CD8-positive, alpha-beta memory T cell (primary cell): ENCODE measurements around the gene MMEL1. TPM values are rescaled to one million over a fixed set of nuclear protein-coding genes. Genes with fewer than 3 reads are reported as not detected.

Experiments used
- CTCF ChIA-PET: fragments of 350-600 bp; sonication (Branson Sonifier 250); formaldehyde crosslinking; loops from one replicate; lab custom pipeline; 2021; ENCODE audit warnings: antibody characterized with exemption; lab: Charles Lee
- POLR2A ChIA-PET: fragments of 350-600 bp; sonication (Branson Sonifier 250); formaldehyde crosslinking; loops from one replicate; lab custom pipeline; 2021; ENCODE audit warnings: antibody characterized with exemption; lab: Charles Lee
- DNase-seq, 5 donors: peaks; one replicate each; pipeline versions ENCODE4 v3.0.0 to v3.0.0-alpha.2; 2020 to 2022; ENCODE audit warnings: mixed read lengths in 1 of 5
- H3K27ac ChIP-seq: one replicate; pipeline ENCODE4 v1.7.0; 2013; ENCODE audit warnings: low read depth, mild to moderate bottlenecking, low read length, moderate library complexity
- H3K27me3 ChIP-seq: 2 replicates; pipeline ENCODE4 v1.7.0; 2013; ENCODE audit warnings: low read length, mild to moderate bottlenecking; ENCODE audit not compliant: insufficient read depth, poor library complexity, severe bottlenecking
- H3K36me3 ChIP-seq: 2 replicates; pipeline ENCODE4 v1.7.0; 2013; ENCODE audit warnings: mild to moderate bottlenecking, low read length, moderate library complexity; ENCODE audit not compliant: insufficient read depth
- H3K4me1 ChIP-seq: 2 replicates; pipeline ENCODE4 v1.7.0; 2013; ENCODE audit warnings: mild to moderate bottlenecking, low read length, moderate library complexity; ENCODE audit not compliant: insufficient read depth
- H3K4me3 ChIP-seq: 2 replicates; pipeline ENCODE4 v1.7.0; 2013; ENCODE audit warnings: mild to moderate bottlenecking, low read length
- H3K9me3 ChIP-seq: 2 replicates; pipeline ENCODE4 v1.7.0; 2013; ENCODE audit warnings: mild to moderate bottlenecking, low read length
- H3K27ac Mint-ChIP-seq, 8 donors: one replicate each; pipeline ENCODE4 v1.8.0; 2020 to 2021; ENCODE audit warnings: mixed read lengths in 8 of 8, mild to moderate bottlenecking in 6 of 8, inconsistent platforms in 3 of 8, moderate library complexity in 3 of 8
- H3K27me3 Mint-ChIP-seq, 2 donors: one replicate each; pipeline ENCODE4 v1.8.0; 2020 to 2021; ENCODE audit warnings: mixed read lengths in 2 of 2, mild to moderate bottlenecking in 1 of 2, moderate library complexity in 1 of 2
- H3K36me3 Mint-ChIP-seq, 3 donors: one replicate each; pipeline ENCODE4 v1.8.0; 2020 to 2021; ENCODE audit warnings: mixed read lengths in 3 of 3, inconsistent platforms in 1 of 3, mild to moderate bottlenecking in 1 of 3
- H3K4me1 Mint-ChIP-seq, 3 donors: one replicate each; pipeline ENCODE4 v1.8.0; 2020 to 2021; ENCODE audit warnings: mixed read lengths in 3 of 3, inconsistent platforms in 1 of 3, mild to moderate bottlenecking in 1 of 3
- H3K4me3 Mint-ChIP-seq, 7 donors: one replicate each; pipeline ENCODE4 v1.8.0; 2020 to 2021; ENCODE audit warnings: mixed read lengths in 7 of 7, mild to moderate bottlenecking in 6 of 7, moderate library complexity in 4 of 7, inconsistent platforms in 2 of 7
- H3K9me3 Mint-ChIP-seq, 5 donors: one replicate each; pipeline ENCODE4 v1.8.0; 2020 to 2022; ENCODE audit warnings: mixed read lengths in 5 of 5, mild to moderate bottlenecking in 3 of 5, moderate library complexity in 2 of 5, inconsistent platforms in 1 of 5
- polyA plus RNA-seq: library from polyadenylated mRNA; unstranded; fragments of 300-500 nt; fragmentation: Illumina TruSeq; gene quantifications from one replicate; pipeline ENCODE4 v1.2.3, GENCODE V29; 2021
- total RNA-seq, 2 experiments: library from RNA; stranded (reverse); gene quantifications; one replicate each; pipeline ENCODE4 v1.2.3, GENCODE V29; 2021

The MMEL1 gene
- total and polyA plus RNA-seq, 3 experiments from 2014 or later, result 0.44 to 6.8 TPM; not detected in 1

DNA sequence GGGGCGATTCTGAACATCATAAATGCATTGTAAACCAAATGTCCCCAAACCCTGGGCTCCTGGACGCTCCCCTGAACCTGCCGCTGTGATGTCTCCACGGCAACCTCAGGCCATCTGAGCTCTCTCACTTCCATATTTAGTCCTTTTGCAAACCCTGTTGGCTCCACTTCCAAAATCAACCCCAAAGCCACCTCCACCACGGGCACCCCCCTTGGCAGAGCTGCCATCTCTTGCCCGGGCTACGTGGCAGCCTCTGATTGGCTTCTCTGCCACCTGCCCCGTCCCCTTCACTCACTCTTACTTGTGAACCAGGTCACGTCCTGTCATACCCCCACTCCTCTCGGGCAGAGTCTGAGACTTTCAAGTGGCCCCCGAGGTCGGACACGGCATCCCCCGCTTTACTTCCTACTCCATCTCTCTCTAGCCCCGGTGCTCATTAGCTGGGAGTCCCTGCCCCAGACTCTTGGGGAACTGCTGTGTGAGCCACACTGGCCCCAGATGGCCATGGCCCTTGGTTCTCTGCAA is 30.4 kb downstream of the MMEL1 start:
- Histone ChIP-seq H3K9me3 (no peaks in the 10 kb centered on the region), H3K36me3 (no peaks in the 10 kb centered on the region), H3K27ac (no peak overlapping the region), H3K4me1 (no peaks in the 10 kb centered on the region), H3K4me3 (no peak overlapping the region), H3K27me3 (no peaks in the 10 kb centered on the region)
- H3K4me1 Mint-ChIP-seq, result no peaks in the 10 kb centered on the region
- H3K4me3 Mint-ChIP-seq, result no peak overlapping the region
- H3K27ac Mint-ChIP-seq, result no peak overlapping the region
- peaks cover 0 to 4% (median 3%) of the 10 kb centered on the region in 5 donors for H3K9me3 Mint-ChIP-seq
- ChIA-PET POLR2A (no interaction called here), CTCF (no interaction called here)
- H3K27me3 Mint-ChIP-seq, result peaks cover 3 to 5% of the 10 kb centered on the region in 2 donors
- H3K36me3 Mint-ChIP-seq, result no peaks in the 10 kb centered on the region
- no peak for DNase-seq

DNA sequence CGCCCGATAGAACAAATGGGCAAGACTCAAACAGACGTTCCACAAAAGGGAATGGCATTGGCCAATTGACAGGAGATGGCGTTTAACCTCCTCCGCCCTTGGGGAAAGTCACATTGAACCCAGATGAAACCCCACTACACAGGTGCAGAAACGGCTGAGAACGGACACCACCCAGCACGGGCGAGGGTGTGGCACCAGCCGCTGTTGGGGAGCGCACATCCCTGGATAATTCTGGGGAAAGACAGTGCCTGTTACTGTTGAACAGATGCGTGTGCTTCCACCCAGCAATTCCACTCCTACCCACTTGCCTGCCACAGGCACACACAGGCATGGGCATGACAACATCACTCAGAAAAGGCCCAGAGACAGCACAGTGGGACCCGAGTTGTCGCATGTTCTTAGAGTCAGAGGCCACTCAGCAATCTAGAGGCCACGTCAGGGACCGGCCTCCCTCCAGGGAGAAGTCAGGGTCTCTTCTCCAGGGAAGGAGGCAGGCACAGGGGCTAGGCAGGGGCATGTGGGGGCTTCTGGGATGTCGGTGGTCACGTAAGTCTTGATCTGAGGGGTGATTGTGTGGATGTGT is 31.0 kb downstream of the MMEL1 start:
- Histone ChIP-seq H3K9me3 (no peaks in the 10 kb centered on the region), H3K27me3 (no peaks in the 10 kb centered on the region), H3K27ac (no peak overlapping the region), H3K36me3 (no peaks in the 10 kb centered on the region), H3K4me3 (no peak overlapping the region), H3K4me1 (no peaks in the 10 kb centered on the region)
- Mint-ChIP-seq H3K9me3 (peaks cover 0 to 4% (median 3%) of the 10 kb centered on the region in 5 donors), H3K4me3 (no peak overlapping the region), H3K4me1 (no peaks in the 10 kb centered on the region), H3K27ac (peak overlapping the region in 1 of 8 donors; percentile 4), H3K36me3 (no peaks in the 10 kb centered on the region), H3K27me3 (peaks cover 4 to 5% of the 10 kb centered on the region in 2 donors)
- DNase-seq, result no peak
- ChIA-PET CTCF (no interaction called here), POLR2A (no interaction called here)

DNA sequence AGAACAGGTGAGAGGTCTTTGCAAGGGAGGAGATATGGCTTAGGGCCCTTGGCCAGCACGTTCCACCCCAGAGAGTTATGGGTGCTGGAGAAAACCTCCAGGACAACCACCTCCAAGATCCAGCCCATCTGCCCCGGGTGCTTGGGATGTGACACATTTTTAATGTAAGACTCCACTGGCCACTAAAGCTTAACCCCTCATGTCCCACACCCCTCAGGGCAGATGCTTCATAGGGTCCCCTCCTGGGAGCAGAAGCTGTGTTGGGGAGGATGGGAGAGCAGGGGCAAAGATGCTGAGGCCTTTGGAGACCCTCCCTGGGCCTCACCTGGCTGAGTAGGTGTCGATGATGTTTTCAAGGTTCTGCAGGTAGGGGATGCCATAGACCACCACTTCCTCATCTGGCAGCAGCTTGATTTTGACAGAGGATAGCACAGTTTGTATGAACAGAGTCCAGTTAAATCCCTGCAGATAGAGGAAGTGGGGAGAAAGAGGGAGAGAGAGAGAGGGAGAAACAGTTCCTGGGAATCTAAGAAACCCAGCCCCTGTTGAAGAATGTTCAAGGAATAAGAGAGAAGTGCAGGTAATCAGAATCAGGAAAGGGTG is 34.4 kb downstream of the MMEL1 start:
- H3K9me3 ChIP-seq, result no peaks in the 10 kb centered on the region
- H3K27ac ChIP-seq, result no peak overlapping the region
- CTCF ChIA-PET, result no interaction called here
- H3K27ac Mint-ChIP-seq, result peak overlapping the region in 1 of 8 donors; percentile 7
- H3K9me3 Mint-ChIP-seq, result peaks cover 0 to 4% (median 3%) of the 10 kb centered on the region in 5 donors
- no peak overlapping the region for H3K4me3 ChIP-seq
- no peaks in the 10 kb centered on the region for H3K36me3 Mint-ChIP-seq
- no peaks in the 10 kb centered on the region for H3K36me3 ChIP-seq
- H3K4me3 Mint-ChIP-seq, result no peak overlapping the region
- H3K4me1 ChIP-seq, result no peaks in the 10 kb centered on the region
- peaks cover 4 to 5% of the 10 kb centered on the region in 2 donors for H3K27me3 Mint-ChIP-seq
- POLR2A ChIA-PET, result no interaction called here
- H3K4me1 Mint-ChIP-seq, result no peaks in the 10 kb centered on the region
- H3K27me3 ChIP-seq, result no peaks in the 10 kb centered on the region
- no peak for DNase-seq

DNA sequence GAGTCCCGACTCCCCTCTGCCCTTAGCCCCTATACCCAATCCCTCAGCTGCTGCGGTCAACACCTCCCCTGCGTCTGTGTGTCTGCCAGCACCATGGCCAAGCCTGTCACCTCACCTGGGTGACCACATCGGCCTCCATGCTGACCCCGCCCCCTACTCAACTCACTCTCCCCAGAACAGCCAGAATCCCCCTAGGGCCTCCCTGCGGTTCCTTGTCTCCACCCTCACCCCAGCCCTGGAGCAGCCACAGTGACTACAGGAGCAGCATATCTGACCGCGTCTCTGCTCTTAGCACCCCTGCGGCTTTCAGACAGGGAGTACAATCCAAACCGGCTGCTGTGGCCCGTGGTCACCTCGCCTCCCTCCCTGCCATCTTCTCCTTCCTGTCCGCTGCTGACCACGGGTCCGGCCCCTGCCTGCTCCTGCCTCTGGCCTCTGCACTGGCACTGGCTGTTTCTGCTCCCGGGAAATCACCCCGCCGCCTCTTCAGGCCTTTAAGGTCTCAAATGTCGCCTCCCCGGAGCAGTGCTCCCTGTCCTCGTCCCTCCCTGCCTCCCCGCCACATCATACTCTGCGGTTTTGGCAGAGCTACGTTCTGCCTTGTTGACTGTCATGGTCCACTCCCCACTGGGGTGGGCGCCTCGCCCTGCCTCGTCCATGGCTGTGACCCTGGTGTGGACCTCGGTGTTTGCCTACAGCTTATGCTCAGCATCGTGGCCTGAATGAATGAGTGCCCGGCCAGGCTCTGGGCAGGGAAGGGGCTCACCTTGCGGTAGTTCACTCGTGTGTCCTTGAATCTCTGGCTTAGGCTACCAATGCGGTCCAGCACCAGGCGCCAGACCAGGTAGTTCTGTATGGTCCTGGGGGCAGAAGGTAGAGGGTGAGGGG is 35.1 kb downstream of the MMEL1 start:
- CTCF ChIA-PET, result no interaction called here
- H3K4me1 ChIP-seq, result no peaks in the 10 kb centered on the region
- POLR2A ChIA-PET, result interaction anchor here (0.6 kb wide), 1 partner anchor 174 kb away, joined by 3 read pairs; no protein-coding TSS in a partner anchor

DNA sequence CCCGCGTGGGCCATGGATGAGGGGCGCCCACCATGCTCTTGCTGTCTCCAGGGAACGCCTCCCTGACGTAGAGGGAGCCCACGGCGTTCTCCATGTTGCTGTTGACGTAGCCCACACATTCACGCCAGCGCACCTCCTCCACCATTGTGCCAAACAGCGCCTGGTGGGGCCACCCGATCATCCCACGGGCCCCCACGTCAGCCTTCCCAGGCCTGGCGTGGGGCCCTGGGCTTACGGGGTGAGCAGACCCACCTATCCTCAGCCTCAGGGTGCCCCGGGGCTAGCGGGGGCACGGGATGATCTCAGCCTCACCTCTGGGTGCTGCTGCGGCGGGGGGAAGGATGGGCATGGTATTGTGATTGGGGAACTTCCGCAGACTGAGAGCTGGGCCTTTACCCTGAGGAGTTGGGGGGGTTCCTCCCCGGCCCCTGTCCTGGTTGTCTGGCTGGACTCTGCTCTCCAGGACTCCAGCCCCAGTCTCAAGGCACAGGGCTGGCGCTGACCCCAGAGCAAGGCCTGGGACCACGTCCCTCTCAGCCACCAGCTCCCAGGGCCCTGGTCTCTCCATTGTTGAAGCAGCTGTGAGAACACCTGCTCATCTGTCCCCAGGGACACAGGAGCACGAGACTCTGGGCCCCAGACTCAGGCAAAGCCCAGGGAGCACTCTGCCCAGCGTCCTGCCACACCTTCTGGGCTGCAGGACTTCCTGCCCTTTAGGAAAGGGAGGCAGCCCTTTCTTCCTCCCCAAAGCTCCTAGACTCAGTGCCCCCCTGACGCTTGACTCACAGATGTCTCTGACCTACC is 36.1 kb downstream of the MMEL1 start:
- Mint-ChIP-seq H3K27me3 (peaks cover 0 to 3% of the 10 kb centered on the region in 2 donors), H3K36me3 (no peaks in the 10 kb centered on the region), H3K9me3 (peaks cover 0 to 4% (median 3%) of the 10 kb centered on the region in 5 donors), H3K4me3 (peak overlapping the region in 1 of 7 donors; percentile 37), H3K4me1 (peaks cover 0 to 4% (median 0%) of the 10 kb centered on the region in 3 donors), H3K27ac (no peak overlapping the region)
- DNase-seq, result no peak
- no peaks in the 10 kb centered on the region for H3K36me3 ChIP-seq
- no peak overlapping the region for H3K27ac ChIP-seq
- CTCF ChIA-PET, result no interaction called here
- no peaks in the 10 kb centered on the region for H3K4me1 ChIP-seq
- no peak overlapping the region for H3K4me3 ChIP-seq
- H3K27me3 ChIP-seq, result no peaks in the 10 kb centered on the region
- H3K9me3 ChIP-seq, result no peaks in the 10 kb centered on the region
- POLR2A ChIA-PET, result interaction anchor here (0.6 kb wide), 1 partner anchor 173 kb away, joined by 3 read pairs; no protein-coding TSS in a partner anchor

More for the DNA sequence above, 35.1 kb downstream of the MMEL1 start:
- Histone ChIP-seq H3K4me3 (no peak overlapping the region), H3K9me3 (no peaks in the 10 kb centered on the region), H3K27ac (no peak overlapping the region), H3K27me3 (no peaks in the 10 kb centered on the region), H3K36me3 (no peaks in the 10 kb centered on the region)
- DNase-seq, result no peak
- no peaks in the 10 kb centered on the region for H3K36me3 Mint-ChIP-seq
- H3K9me3 Mint-ChIP-seq, result peaks cover 0 to 4% (median 3%) of the 10 kb centered on the region in 5 donors
- H3K4me3 Mint-ChIP-seq, result peak overlapping the region in 1 of 7 donors; percentile 37
- H3K27ac Mint-ChIP-seq, result no peak overlapping the region
- H3K4me1 Mint-ChIP-seq, result peaks cover 0 to 2% (median 0%) of the 10 kb centered on the region in 3 donors
- H3K27me3 Mint-ChIP-seq, result peaks cover 4 to 5% of the 10 kb centered on the region in 2 donors

DNA sequence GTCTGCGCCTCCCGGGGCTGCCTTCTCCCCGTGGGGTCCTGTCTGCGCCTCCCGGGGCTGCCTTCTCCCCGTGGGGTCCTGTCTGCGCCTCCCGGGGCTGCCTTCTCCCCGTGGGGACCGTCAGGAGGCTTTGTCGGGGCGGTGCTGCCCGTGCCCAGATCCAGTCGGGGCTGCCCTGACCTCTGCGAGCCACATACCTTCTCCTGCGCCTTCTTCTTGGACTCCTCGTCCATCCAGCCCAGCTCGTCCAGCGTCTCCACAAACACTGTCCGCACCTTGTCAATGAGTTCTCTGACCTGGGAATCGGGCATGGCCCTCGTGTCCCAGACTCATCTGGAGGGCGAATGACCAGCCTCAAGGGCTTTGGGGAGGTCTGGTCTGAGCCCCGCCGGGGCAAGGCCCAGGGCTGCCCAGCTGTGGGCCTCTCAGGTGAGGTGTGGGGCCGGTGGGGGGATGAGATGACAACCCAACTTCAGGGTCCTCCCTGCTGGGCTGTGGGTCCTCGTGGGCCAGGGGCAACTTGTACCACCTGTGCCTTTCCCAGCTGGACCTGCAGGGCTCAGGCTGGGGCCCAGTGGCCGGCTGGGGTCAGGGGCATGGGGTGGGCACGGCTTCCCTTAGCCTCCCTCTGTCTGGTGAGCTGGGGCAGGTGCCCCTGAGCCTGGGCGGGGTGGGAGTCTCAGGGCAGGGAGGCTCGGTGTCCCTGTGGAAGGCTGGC is 36.8 kb downstream of the MMEL1 start:
- Mint-ChIP-seq H3K4me1 (peaks cover 0 to 4% (median 0%) of the 10 kb centered on the region in 3 donors), H3K27me3 (peaks cover 0 to 1% of the 10 kb centered on the region in 2 donors)
- POLR2A ChIA-PET, result no interaction called here

DNA sequence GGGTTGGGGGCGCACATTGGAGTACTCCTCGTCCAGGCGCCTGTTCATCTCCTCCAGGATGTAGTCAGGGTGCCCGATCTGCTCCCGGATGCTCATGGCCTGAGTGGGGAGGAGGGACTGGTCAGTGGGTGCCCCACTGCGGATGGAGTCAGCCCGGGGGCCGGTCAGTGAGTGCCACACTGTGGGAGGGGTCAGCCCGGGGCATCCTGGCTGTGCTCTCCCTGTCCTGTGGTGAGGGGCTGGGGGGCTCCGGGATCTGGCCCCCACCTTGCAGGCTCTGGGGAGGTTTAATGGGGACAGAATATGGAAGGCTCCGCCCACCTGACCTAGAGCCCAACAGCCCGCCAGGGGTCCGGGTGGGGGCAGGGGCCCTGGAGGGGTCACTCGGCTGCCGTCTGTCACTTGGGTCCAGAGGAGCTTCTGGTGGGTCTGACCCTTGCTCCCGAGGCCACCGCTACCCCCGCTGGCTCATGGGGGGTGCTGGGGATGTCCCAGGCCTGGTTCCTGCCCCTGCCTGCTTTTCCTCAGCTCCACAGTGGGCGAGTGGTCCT is 37.5 kb downstream of the MMEL1 start:
- Mint-ChIP-seq H3K4me3 (no peak overlapping the region), H3K4me1 (peaks cover 0 to 4% (median 0%) of the 10 kb centered on the region in 3 donors), H3K27ac (no peak overlapping the region), H3K27me3 (peaks cover 0 to 1% of the 10 kb centered on the region in 2 donors), H3K36me3 (peaks cover 0 to 1% (median 0%) of the 10 kb centered on the region in 3 donors), H3K9me3 (peaks cover 0 to 4% (median 3%) of the 10 kb centered on the region in 5 donors)
- Histone ChIP-seq H3K9me3 (no peaks in the 10 kb centered on the region), H3K27me3 (no peaks in the 10 kb centered on the region), H3K27ac (no peak overlapping the region), H3K4me1 (no peaks in the 10 kb centered on the region), H3K36me3 (no peaks in the 10 kb centered on the region), H3K4me3 (no peak overlapping the region)
- no peak for DNase-seq
- ChIA-PET CTCF (no interaction called here), POLR2A (no interaction called here)

More for the DNA sequence above, 36.8 kb downstream of the MMEL1 start:
- CTCF ChIA-PET, result no interaction called here
- H3K4me3 Mint-ChIP-seq, result no peak overlapping the region
- Histone ChIP-seq H3K4me1 (no peaks in the 10 kb centered on the region), H3K27ac (no peak overlapping the region), H3K36me3 (no peaks in the 10 kb centered on the region), H3K27me3 (no peaks in the 10 kb centered on the region), H3K9me3 (no peaks in the 10 kb centered on the region), H3K4me3 (no peak overlapping the region)
- H3K9me3 Mint-ChIP-seq, result peaks cover 0 to 4% (median 3%) of the 10 kb centered on the region in 5 donors
- no peaks in the 10 kb centered on the region for H3K36me3 Mint-ChIP-seq
- DNase-seq, result no peak
- H3K27ac Mint-ChIP-seq, result peak overlapping the region in 1 of 8 donors; percentile 66
